Activated CD4-positive, alpha-beta T cell treated with anti-CD3 and anti-CD28 coated beads, Interleukin-2, Interleukin-6, amounts not matched to agents 100 ng/mL and 50 ng/mL, durations not matched to agents 16 hours and 8 hours (primary cell): ENCODE measurements around the gene GRIP1.

Source experiments
- DNase-seq: peaks from one replicate; pipeline ENCODE4 v3.0.0-alpha.2; 2020

Gene GRIP1

GRCh38 chr12:66441905-66442559, 236.8 kb downstream of the GRIP1 start:
- DNase-seq: no peak

- DNase-seq: no peak
Observed at GRCh38 chr12:66438601-66439000, 240.3 kb downstream of the GRIP1 start.

GRCh38 chr12:66430106-66430505, 248.8 kb downstream of the GRIP1 start:
- DNase-seq: no peak

DNA sequence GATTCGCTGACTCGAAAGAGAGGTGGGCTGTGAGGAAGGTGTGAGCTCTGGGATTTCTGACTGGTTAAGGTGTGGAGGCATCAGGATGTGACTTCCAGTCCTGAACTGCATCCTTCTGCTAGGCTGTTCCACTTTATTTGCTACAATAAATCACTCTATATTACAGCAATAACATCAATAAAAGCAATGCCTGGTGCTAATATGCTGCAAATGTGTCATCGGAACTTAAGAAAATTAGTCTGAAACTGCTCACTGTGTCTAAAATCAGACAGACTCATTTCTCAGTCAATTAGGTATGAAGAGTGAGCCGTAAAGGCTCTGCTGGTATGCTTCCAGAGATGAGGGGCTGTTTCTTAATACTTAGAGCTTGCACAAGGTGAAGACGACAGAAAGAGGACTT, 250.0 kb downstream of the GRIP1 start:
- DNase-seq: no peak

DNA sequence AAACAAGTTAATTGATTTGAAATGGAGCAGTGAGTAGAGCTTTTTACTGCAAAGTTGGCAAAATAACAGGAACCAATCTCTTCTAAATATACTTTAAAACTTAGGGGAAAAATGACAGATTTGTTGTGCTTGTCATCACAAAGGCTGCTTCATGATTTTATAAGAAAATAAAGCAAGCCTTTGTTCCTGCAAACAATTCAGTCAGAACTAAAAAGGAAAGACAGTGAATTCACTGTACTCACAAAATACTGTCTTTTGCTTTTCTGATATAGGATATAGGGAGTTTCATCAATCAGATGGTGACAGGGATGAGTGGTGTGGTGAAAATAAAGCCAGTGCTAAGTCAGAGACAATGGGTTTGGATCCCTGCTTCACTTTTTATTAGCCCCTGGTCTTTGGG, 250.6 kb downstream of the GRIP1 start:
- DNase-seq: no peak

- DNase-seq: no peak
Observed at GRCh38 chr12:66426696-66427095, 252.2 kb downstream of the GRIP1 start.

- no peak for DNase-seq
Observed at GRCh38 chr12:66423266-66423665, 255.6 kb downstream of the GRIP1 start.

GRCh38 chr12:66418908-66419307, 260.0 kb downstream of the GRIP1 start:
- no peak for DNase-seq

GRCh38 chr12:66417217-66417616, 261.7 kb downstream of the GRIP1 start:
- no peak for DNase-seq

GRCh38 chr12:66409195-66409871, 269.5 kb downstream of the GRIP1 start:
- peak; percentile 69 for DNase-seq

DNA sequence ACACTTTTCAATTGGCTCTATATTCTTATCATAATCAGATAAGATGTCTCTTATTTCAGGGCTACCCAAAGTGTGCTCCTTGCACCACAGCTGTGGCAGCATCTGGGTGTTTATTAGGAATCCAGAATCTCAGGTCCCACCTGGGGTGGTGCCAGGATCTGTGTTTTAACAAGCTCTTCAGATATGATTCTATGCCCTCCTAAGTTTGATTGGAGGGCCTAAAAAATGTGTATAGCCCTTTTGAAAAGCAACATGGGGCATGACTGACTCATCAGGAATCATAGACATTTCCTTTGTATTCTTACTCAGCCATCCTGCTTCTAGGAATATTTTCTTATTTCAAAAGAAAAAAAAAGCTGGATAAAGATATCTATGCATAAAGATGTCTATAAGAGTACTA, 273.5 kb downstream of the GRIP1 start:
- no peak for DNase-seq

GRCh38 chr12:66403746-66404145, 275.1 kb downstream of the GRIP1 start:
- no peak for DNase-seq

GRCh38 chr12:66399911-66400306, 279.0 kb downstream of the GRIP1 start:
- no peak for DNase-seq

GRCh38 chr12:66398931-66399910, 279.7 kb downstream of the GRIP1 start:
- peak; percentile 11 for DNase-seq

DNA sequence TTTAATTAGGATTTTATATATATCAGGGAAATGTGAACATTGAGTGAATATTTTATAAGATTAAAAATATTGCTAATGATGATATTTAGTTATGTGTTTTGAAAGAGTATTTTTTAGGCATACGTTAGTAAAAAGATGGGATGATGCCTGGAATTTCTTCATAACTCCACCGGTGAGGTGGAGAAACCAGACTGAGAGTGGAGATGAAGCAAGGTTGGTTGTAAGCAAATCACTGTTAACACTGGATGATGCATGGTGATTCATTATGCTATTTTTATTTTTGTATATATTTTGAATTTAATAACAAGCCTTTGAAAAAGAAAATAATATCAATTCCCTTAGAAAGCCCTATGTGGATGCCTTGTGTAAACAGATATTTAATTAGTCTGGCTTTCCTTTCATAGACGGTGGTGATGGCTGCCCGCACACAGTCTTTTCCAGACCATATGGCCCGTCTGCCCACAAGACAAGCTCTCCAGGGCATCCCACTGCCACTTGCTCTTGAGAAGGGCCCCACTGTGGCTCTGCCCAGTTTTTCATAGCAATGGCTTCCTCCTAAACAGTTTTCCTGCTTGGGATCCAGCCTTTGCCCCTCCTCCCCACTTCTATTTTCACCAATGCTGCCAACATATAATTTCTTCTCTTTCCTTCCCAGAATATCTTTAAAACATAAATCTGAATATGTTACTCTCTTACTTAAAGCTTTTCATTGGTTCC, 281.1 kb downstream of the GRIP1 start:
- DNase-seq: no peak

- DNase-seq: no peak
Observed at GRCh38 chr12:66393890-66394289, 285.0 kb downstream of the GRIP1 start.

GRCh38 chr12:66392266-66392915, 286.5 kb downstream of the GRIP1 start:
- no peak for DNase-seq

- DNase-seq: no peak
Observed at GRCh38 chr12:66388517-66388916, 290.4 kb downstream of the GRIP1 start.

- no peak for DNase-seq
Observed at GRCh38 chr12:66387117-66387516, 291.8 kb downstream of the GRIP1 start.

- no peak for DNase-seq
Observed at GRCh38 chr12:66380769-66381535, 297.9 kb downstream of the GRIP1 start.

DNA sequence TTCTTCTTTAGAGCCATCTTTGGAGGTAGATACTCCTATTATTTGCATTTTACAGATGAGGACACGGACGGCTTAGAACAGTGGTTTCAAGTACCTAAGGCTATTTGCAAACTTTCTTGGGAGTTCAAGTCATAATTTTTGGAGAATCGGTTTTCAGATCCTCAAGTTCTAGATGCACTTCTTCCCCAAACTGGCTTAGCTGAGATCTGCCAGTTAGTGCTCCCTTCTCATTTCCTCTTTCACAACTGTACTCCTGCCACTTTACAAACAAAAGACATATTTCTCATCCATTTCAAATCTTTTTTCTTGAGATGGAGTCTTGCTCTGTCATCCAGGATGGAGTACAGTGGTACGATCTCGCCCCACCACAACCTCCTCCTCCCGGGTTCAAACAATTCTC, 299.3 kb downstream of the GRIP1 start:
- DNase-seq: no peak

DNA sequence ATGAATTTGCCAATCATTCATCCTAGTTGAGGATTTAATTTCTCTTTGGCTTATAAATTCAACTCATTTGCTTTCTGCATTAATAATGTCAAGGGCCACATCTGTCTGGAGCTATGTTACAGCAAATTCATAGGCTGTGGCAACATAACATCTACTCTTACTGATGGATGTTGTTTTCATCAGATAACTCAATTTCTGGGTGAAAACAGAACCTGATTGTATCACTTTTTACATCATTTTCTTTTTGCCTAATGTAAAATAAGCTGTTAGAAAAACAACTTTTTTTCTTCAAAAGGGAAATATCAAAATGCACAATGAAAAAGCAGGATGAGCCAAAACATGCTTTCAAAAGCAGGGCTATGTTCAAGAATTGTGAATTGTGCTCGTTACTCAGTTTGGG, 303.3 kb downstream of the GRIP1 start:
- DNase-seq: no peak
